HepG2 (cell line): ENCODE measurements around the gene THOC5. TPM values are rescaled to one million over a fixed set of nuclear protein-coding genes. Genes with fewer than 3 reads are reported as not detected.

Experiments
- CCAR2 ChIP-seq: fragments of 200-400 bp; formaldehyde crosslinking; optimal IDR thresholded peaks from 2 replicates; pipeline ENCODE3; 2018; ENCODE audit warnings: low read depth, mild to moderate bottlenecking, low read length, moderate library complexity
- DMAP1 ChIP-seq: IDR thresholded peaks from 2 replicates; pipeline ENCODE4 v1.6.1; 2016
- NAIF1 ChIP-seq: sonication (generic); formaldehyde crosslinking; IDR thresholded peaks from 2 replicates; pipeline ENCODE4 v1.5.0; 2020; ENCODE audit warnings: mild to moderate bottlenecking, missing genetic modification reagents, borderline replicate concordance
- POGZ ChIP-seq: sonication (generic); formaldehyde crosslinking; IDR thresholded peaks from 2 replicates; pipeline ENCODE4 v1.4.0; 2020; ENCODE audit warnings: mild to moderate bottlenecking, missing genetic modification reagents
- RAD51 ChIP-seq: fragments of 450-650 bp; IDR thresholded peaks from 2 replicates; pipeline ENCODE4 v1.6.1; 2016; ENCODE audit warnings: borderline replicate concordance
- SIN3B ChIP-seq: fragments of 150-350 bp; IDR thresholded peaks from 2 replicates; pipeline ENCODE4 v1.6.1; 2014; ENCODE audit warnings: low read length
- SKI ChIP-seq: fragments of 450-650 bp; IDR thresholded peaks from one replicate; pipeline ENCODE4 v1.6.1; 2018; ENCODE audit warnings: mild to moderate bottlenecking; ENCODE audit not compliant: partially characterized antibody
- SUZ12 ChIP-seq: fragments of 150-350 bp; IDR thresholded peaks from 2 replicates; pipeline ENCODE4 v1.6.1; 2014; ENCODE audit warnings: low read depth, low read length
- ZNF335 ChIP-seq: sonication (generic); formaldehyde crosslinking; IDR thresholded peaks from 2 replicates; pipeline ENCODE4 v1.4.0; 2020; ENCODE audit warnings: missing genetic modification reagents
- ZNF460 ChIP-seq: sonication (generic); formaldehyde crosslinking; IDR thresholded peaks from 2 replicates; pipeline ENCODE4 v1.5.1; 2020; ENCODE audit warnings: missing genetic modification reagents, mild to moderate bottlenecking, borderline replicate concordance
- ZNF552 ChIP-seq: sonication (generic); formaldehyde crosslinking; IDR thresholded peaks from 2 replicates; pipeline ENCODE4 v1.9.0; 2022; ENCODE audit warnings: missing genetic modification reagents, mild to moderate bottlenecking, borderline replicate concordance
- ZNF567 ChIP-seq: sonication (generic); formaldehyde crosslinking; IDR thresholded peaks from 2 replicates; pipeline ENCODE4 v1.8.1; 2023; ENCODE audit warnings: mild to moderate bottlenecking, missing genetic modification reagents, borderline replicate concordance
- polyA plus RNA-seq, 8 experiments: library from polyadenylated mRNA; depleted of rRNA in 3 of 8; stranded (reverse) in 7 of 8; unstranded in 1 of 8; fragments of >200 nt; fragmentation: Illumina TruSeq in 4 of 8; extraction: Trizol in 4 of 8; gene quantifications; 2 replicates each; pipeline versions ENCODE4 v1.2.1 to v1.2.3, GENCODE V29; 2011 to 2016; ENCODE audit warnings: low read depth in 4 of 8, missing spikeins in 1 of 8, mixed read lengths in 1 of 8; ENCODE audit not compliant: insufficient read depth in 1 of 8
- total RNA-seq, 5 experiments: library from RNA; depleted of rRNA; stranded (reverse); fragments of >200 nt; fragmentation: Illumina TruSeq; extraction: Trizol; gene quantifications; 2 replicates each; pipeline ENCODE4 v1.2.3, GENCODE V29; 2016; ENCODE audit warnings: low read depth in 1 of 5
- TF ChIP-seq, protein P1 (sequence below): sonication (generic); formaldehyde crosslinking; IDR thresholded peaks from 2 replicates; pipeline ENCODE4 v1.4.0; 2020; ENCODE audit warnings: missing genetic modification reagents
- TF ChIP-seq, protein P2 (sequence below): sonication (generic); formaldehyde crosslinking; IDR thresholded peaks from 2 replicates; pipeline ENCODE4 v1.4.0; 2020; ENCODE audit warnings: mild to moderate bottlenecking, missing genetic modification reagents
- TF ChIP-seq, protein P3 (sequence below): sonication (generic); formaldehyde crosslinking; IDR thresholded peaks from 2 replicates; pipeline ENCODE4 v1.4.0; 2020; ENCODE audit warnings: missing genetic modification reagents, borderline replicate concordance
- TF ChIP-seq, protein P4 (sequence below): fragments of 450-650 bp; IDR thresholded peaks from 2 replicates; pipeline ENCODE4 v1.6.1; 2017
- TF ChIP-seq, protein P5 (sequence below): sonication (generic); formaldehyde crosslinking; IDR thresholded peaks from 2 replicates; pipeline ENCODE4 v1.4.0; 2020; ENCODE audit warnings: missing genetic modification reagents

THOC5 gene
- total and polyA plus RNA-seq, 2 of the 13 experiments (the other 11 are each of a cell fraction or from before 2014, with no cell fraction given): 45.8 to 46.7 TPM

DNA sequence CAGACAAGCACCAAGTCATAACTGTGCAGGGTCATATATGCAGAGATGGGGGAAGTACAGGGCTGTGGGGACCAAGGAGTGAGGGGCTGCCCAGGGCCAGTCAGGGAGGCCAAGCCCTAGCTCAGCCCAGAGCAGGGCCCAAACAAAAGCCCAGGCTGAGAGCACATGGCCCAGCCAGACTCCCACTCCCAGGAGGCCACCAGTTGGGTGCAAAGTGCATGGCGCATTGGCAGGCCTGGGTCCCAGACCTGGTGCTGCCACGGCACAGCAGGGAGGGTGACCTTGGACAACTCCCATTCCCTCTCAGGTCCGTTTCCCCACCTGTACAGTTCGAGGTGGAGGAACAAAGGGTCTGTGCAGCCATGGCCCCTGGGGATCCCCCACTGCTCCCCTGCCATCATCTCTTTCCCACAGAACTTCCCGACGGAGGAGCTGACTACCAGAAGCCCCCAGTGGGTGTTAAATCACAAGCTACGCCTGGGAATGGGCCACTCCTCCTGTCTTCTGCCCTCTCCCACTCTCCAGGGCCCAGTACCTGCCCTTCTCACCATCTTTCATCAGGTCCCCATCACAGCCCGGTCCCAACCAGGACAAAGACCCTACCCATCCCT lies 26.7 kb upstream of the THOC5 start (continued):
- TF ChIP-seq, protein P1, sequence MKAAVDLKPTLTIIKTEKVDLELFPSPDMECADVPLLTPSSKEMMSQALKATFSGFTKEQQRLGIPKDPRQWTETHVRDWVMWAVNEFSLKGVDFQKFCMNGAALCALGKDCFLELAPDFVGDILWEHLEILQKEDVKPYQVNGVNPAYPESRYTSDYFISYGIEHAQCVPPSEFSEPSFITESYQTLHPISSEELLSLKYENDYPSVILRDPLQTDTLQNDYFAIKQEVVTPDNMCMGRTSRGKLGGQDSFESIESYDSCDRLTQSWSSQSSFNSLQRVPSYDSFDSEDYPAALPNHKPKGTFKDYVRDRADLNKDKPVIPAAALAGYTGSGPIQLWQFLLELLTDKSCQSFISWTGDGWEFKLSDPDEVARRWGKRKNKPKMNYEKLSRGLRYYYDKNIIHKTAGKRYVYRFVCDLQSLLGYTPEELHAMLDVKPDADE: no peak
- TF ChIP-seq DMAP1 (CRISPR knock-in tag) (peak; percentile 99), RAD51 (no peak), ZNF460 (CRISPR knock-in tag) (peak; percentile 47; the same call in 1 of the 2 replicates), ZNF335 (no peak), CCAR2 (no peak), POGZ (CRISPR knock-in tag) (peak; percentile 55; the same call in 1 of the 2 replicates), ZNF552 (CRISPR knock-in tag) (peak; percentile 89), ZNF567 (CRISPR knock-in tag) (no peak; the same call in 1 of the 2 replicates), SIN3B (no peak), SKI (peak; percentile 66), NAIF1 (no peak), SUZ12 (no peak)
- TF ChIP-seq, protein P2, sequence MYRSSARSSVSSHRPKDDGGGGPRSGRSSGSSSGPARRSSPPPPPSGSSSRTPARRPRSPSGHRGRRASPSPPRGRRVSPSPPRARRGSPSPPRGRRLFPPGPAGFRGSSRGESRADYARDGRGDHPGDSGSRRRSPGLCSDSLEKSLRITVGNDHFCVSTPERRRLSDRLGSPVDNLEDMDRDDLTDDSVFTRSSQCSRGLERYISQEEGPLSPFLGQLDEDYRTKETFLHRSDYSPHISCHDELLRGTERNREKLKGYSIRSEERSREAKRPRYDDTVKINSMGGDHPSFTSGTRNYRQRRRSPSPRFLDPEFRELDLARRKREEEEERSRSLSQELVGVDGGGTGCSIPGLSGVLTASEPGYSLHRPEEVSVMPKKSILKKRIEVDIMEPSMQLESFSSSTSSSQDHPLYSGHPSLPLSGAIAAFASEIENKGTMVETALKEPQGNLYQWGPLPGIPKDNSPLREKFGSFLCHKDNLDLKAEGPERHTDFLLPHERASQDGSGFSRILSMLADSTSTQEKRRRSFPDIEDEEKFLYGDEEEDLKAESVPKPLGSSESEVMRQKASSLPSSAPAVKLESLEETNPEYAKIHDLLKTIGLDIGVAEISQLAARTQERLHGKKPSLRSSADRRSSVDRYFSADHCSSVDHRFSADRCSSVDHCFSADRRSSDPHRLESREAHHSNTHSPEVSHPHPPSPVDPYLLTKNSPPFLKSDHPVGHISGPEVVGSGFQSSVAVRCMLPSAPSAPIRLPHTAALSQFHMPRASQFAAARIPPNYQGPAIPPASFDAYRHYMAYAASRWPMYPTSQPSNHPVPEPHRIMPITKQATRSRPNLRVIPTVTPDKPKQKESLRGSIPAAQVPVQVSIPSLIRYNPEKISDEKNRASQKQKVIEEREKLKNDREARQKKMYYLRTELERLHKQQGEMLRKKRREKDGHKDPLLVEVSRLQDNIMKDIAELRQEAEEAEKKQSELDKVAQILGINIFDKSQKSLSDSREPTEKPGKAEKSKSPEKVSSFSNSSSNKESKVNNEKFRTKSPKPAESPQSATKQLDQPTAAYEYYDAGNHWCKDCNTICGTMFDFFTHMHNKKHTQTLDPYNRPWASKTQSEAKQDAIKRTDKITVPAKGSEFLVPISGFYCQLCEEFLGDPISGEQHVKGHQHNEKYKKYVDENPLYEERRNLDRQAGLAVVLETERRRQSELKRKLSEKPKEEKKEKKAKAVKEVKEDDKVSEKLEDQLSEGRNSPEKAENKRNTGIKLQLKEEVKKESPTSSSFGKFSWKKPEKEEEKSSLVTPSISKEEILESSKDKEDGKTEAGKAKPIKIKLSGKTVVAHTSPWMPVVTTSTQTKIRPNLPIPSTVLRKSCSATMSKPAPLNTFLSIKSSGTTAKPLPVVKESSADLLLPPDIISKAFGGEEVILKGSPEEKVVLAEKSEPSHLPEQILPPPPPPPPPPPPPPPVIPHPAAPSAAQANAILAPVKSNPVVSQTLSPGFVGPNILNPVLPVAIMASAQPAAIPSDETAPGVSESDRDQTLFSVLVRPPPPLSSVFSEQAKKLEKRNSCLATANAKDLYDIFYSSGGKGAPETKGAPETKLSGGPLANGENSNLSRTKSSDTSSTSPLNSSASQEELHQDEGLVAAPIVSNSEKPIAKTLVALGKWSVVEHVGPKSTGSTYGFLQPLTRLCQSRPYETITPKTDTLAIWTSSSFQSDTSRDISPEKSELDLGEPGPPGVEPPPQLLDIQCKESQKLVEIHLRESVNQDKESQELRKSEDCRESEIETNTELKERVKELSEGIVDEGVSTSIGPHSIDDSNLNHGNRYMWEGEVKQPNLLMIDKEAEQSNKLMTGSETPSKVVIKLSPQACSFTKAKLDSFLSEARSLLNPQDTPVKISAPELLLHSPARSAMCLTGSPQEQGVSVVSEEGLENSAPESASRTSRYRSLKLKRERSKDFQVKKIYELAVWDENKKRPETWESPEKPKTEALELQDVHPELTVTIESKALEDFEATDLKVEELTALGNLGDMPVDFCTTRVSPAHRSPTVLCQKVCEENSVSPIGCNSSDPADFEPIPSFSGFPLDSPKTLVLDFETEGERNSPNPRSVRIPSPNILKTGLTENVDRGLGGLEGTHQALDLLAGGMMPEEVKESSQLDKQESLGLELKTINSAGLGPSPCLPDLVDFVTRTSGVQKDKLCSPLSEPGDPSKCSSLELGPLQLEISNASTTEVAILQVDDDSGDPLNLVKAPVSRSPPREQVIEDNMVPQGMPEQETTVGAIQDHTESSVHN (CRISPR knock-in tag): peak; percentile 94
- TF ChIP-seq, protein P3, sequence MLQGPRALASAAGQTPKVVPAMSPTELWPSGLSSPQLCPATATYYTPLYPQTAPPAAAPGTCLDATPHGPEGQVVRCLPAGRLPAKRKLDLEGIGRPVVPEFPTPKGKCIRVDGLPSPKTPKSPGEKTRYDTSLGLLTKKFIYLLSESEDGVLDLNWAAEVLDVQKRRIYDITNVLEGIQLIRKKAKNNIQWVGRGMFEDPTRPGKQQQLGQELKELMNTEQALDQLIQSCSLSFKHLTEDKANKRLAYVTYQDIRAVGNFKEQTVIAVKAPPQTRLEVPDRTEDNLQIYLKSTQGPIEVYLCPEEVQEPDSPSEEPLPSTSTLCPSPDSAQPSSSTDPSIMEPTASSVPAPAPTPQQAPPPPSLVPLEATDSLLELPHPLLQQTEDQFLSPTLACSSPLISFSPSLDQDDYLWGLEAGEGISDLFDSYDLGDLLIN (CRISPR knock-in tag): peak; percentile 13; the same call in 1 of the 2 replicates
- TF ChIP-seq, protein P4, sequence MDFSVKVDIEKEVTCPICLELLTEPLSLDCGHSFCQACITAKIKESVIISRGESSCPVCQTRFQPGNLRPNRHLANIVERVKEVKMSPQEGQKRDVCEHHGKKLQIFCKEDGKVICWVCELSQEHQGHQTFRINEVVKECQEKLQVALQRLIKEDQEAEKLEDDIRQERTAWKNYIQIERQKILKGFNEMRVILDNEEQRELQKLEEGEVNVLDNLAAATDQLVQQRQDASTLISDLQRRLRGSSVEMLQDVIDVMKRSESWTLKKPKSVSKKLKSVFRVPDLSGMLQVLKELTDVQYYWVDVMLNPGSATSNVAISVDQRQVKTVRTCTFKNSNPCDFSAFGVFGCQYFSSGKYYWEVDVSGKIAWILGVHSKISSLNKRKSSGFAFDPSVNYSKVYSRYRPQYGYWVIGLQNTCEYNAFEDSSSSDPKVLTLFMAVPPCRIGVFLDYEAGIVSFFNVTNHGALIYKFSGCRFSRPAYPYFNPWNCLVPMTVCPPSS: no peak
- TF ChIP-seq, protein P5, sequence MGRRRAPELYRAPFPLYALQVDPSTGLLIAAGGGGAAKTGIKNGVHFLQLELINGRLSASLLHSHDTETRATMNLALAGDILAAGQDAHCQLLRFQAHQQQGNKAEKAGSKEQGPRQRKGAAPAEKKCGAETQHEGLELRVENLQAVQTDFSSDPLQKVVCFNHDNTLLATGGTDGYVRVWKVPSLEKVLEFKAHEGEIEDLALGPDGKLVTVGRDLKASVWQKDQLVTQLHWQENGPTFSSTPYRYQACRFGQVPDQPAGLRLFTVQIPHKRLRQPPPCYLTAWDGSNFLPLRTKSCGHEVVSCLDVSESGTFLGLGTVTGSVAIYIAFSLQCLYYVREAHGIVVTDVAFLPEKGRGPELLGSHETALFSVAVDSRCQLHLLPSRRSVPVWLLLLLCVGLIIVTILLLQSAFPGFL: no peak
